Peyer's patch (tissue), 4 donors: ENCODE measurements around the gene TMEM100. TPM values are rescaled to one million over a fixed set of nuclear protein-coding genes. Genes with fewer than 3 reads are reported as not detected.

Source experiments
- DNase-seq, 3 donors: peaks; one replicate each; pipeline ENCODE4 v3.0.0-alpha.2; 2017 to 2019
- H3K27ac ChIP-seq, 4 donors: fragments of 200-600 bp; sonication (generic); one replicate each; pipeline ENCODE4 v1.5.1; 2016 to 2019
- H3K27me3 ChIP-seq, 2 donors: fragments of 200-600 bp; sonication (generic); one replicate each; pipeline ENCODE4 v1.5.1; 2019
- H3K36me3 ChIP-seq, 3 donors: fragments of 200-600 bp; sonication (generic); one replicate each; pipeline ENCODE4 v1.5.1; 2016 to 2019
- H3K4me1 ChIP-seq, 4 donors: fragments of 200-600 bp; sonication (generic); one replicate each; pipeline ENCODE4 v1.5.1; 2016 to 2019
- H3K4me3 ChIP-seq, 4 donors: fragments of 200-600 bp; sonication (generic); 1 replicate in 3 of 4; 2 replicates in 1 of 4; pipeline ENCODE4 v1.5.1; 2016 to 2019; ENCODE audit warnings: mild to moderate bottlenecking in 1 of 4
- H3K9me3 ChIP-seq, 4 donors: fragments of 200-600 bp; sonication (generic); one replicate each; pipeline ENCODE4 v1.5.1; 2016 to 2019; ENCODE audit warnings: mild to moderate bottlenecking in 1 of 4
- CTCF ChIP-seq, 6 experiments: fragments of 450-650 bp in 4 of 6; fragments of 200-600 bp in 2 of 6; sonication (generic) in 1 of 6; IDR thresholded peaks; one replicate each; pipeline ENCODE4 v1.5.1; 2017 to 2019; ENCODE audit warnings: antibody characterized with exemption in 6 of 6, mild to moderate bottlenecking in 3 of 6, moderate library complexity in 1 of 6
- POLR2A ChIP-seq, 2 donors: fragments of 450-650 bp; IDR thresholded peaks; one replicate each; pipeline ENCODE4 v1.5.1; 2017; ENCODE audit warnings: antibody characterized with exemption in 2 of 2, mild to moderate bottlenecking in 2 of 2, moderate library complexity in 2 of 2
- total RNA-seq, 4 donors: library from RNA; depleted of rRNA; stranded (reverse); fragments of >200 nt; gene quantifications; one replicate each; pipeline ENCODE4 v1.1.0, GENCODE V29; 2016

TMEM100 gene
- total RNA-seq, 4 donors from 2014 or later, result 4.4 to 18.2 (median 4.8) TPM

GRCh38 chr17:55758171-55758570 lies 35.5 kb upstream of the TMEM100 start:
- H3K4me3 ChIP-seq, result no peak overlapping the region
- H3K9me3 ChIP-seq, result no peaks in the 10 kb centered on the region
- H3K27ac ChIP-seq, result no peak overlapping the region
- no peaks in the 10 kb centered on the region for H3K27me3 ChIP-seq
- H3K4me1 ChIP-seq, result peaks cover 0 to 16% (median 0%) of the 10 kb centered on the region in 4 donors
- DNase-seq, result no peak
- no peaks in the 10 kb centered on the region for H3K36me3 ChIP-seq
- TF ChIP-seq CTCF (IDR thresholded peaks at IDR 0.05) (no peak), POLR2A (IDR thresholded peaks at IDR 0.05) (no peak)

GRCh38 chr17:55757659-55758058 lies 35.0 kb upstream of the TMEM100 start:
- no peak overlapping the region for H3K4me3 ChIP-seq
- no peaks in the 10 kb centered on the region for H3K27me3 ChIP-seq
- peaks cover 0 to 20% (median 0%) of the 10 kb centered on the region in 4 donors for H3K4me1 ChIP-seq
- no peaks in the 10 kb centered on the region for H3K9me3 ChIP-seq
- DNase-seq, result no peak
- TF ChIP-seq POLR2A (IDR thresholded peaks at IDR 0.05), result no peak
- H3K36me3 ChIP-seq, result no peaks in the 10 kb centered on the region
- no peak overlapping the region for H3K27ac ChIP-seq

GRCh38 chr17:55756689-55757088 lies 34.0 kb upstream of the TMEM100 start:
- Histone ChIP-seq H3K9me3 (no peaks in the 10 kb centered on the region), H3K4me3 (no peak overlapping the region), H3K27me3 (no peaks in the 10 kb centered on the region), H3K4me1 (peaks cover 0 to 30% (median 0%) of the 10 kb centered on the region in 4 donors), H3K27ac (no peak overlapping the region), H3K36me3 (no peaks in the 10 kb centered on the region)
- TF ChIP-seq POLR2A (IDR thresholded peaks at IDR 0.05), result no peak
- no peak for TF ChIP-seq CTCF (IDR thresholded peaks at IDR 0.05)
- DNase-seq, result no peak

- DNase-seq, result no peak
- peak overlapping the region in 3 of 4 donors; percentile 75 to 89 (median 82) for H3K27ac ChIP-seq
- H3K36me3 ChIP-seq, result no peaks in the 10 kb centered on the region
Measured at GRCh38 chr17:55751720-55752250, 29.1 kb upstream of the TMEM100 start.

GRCh38 chr17:55750750-55751657 lies 28.3 kb upstream of the TMEM100 start, which contains the start of gene PCTP:
Gene PCTP (plus strand): TSS chr17:55751051. CDS start chr17:55751104, 53 bp downstream.
- peak; percentile 85 to 96 (median 95) for DNase-seq
- TF ChIP-seq POLR2A (IDR thresholded peaks at IDR 0.05), result peak; percentile 83 to 86
- TF ChIP-seq CTCF (IDR thresholded peaks at IDR 0.05), result peak in 4 of 6 experiments; percentile 32 to 53 (median 44)
- peak within 1 kb of the TSS; percentile 71 to 78 (median 75) for H3K4me3 ChIP-seq
- H3K4me1 ChIP-seq, result peaks cover 0 to 16% (median 0%) of the 10 kb centered on the region in 4 donors
- no peaks in the 10 kb centered on the region for H3K27me3 ChIP-seq
- no peaks in the 10 kb centered on the region for H3K9me3 ChIP-seq
- H3K27ac ChIP-seq, result peak within 1 kb of the TSS; percentile 75 to 89 (median 80)
- no peaks in the 10 kb centered on the region for H3K36me3 ChIP-seq

More at GRCh38 chr17:55751720-55752250, 29.1 kb upstream of the TMEM100 start:
- no peaks in the 10 kb centered on the region for H3K27me3 ChIP-seq
- H3K4me1 ChIP-seq, result peaks cover 0 to 16% (median 0%) of the 10 kb centered on the region in 4 donors
- TF ChIP-seq POLR2A (IDR thresholded peaks at IDR 0.05), result no peak
- no peak for TF ChIP-seq CTCF (IDR thresholded peaks at IDR 0.05)
- H3K9me3 ChIP-seq, result no peaks in the 10 kb centered on the region
- peak overlapping the region; percentile 71 to 78 (median 75) for H3K4me3 ChIP-seq

GRCh38 chr17:55749985-55750384 lies 27.3 kb upstream of the TMEM100 start:
- no peaks in the 10 kb centered on the region for H3K9me3 ChIP-seq
- H3K36me3 ChIP-seq, result no peaks in the 10 kb centered on the region
- no peaks in the 10 kb centered on the region for H3K27me3 ChIP-seq
- no peak overlapping the region for H3K27ac ChIP-seq
- peaks cover 0 to 16% (median 0%) of the 10 kb centered on the region in 4 donors for H3K4me1 ChIP-seq
- DNase-seq, result no peak
- no peak for TF ChIP-seq CTCF (IDR thresholded peaks at IDR 0.05)
- no peak for TF ChIP-seq POLR2A (IDR thresholded peaks at IDR 0.05)
- no peak overlapping the region for H3K4me3 ChIP-seq
